OCI-LY7 (cell line): Measurements from ENCODE around the gene ZNF30. TPM values are rescaled to one million over a fixed set of nuclear protein-coding genes. Genes with fewer than 3 reads are reported as not detected.

ENCODE experiments used
- BruUV-seq: library from RNA; stranded (reverse); fragments of 400-500 nt; replicated peaks from 2 replicates; lab custom pipeline; 2021; lab: Mats Ljungman, UMichigan
- CTCF ChIA-PET: fragments of 300-600 bp; sonication (Branson Sonifier 250); formaldehyde crosslinking; loops from one replicate; lab custom pipeline; 2022; ENCODE audit warnings: antibody characterized with exemption; ENCODE audit not compliant: unreplicated experiment; lab: Charles Lee
- POLR2A ChIA-PET: fragments of 300-600 bp; sonication (Branson Sonifier 250); formaldehyde crosslinking; loops from one replicate; lab custom pipeline; 2022; ENCODE audit warnings: antibody characterized with exemption; lab: Charles Lee
- DNase-seq: peaks from one replicate; pipeline ENCODE4 v3.0.0-alpha.2; 2015; ENCODE audit warnings: low spot score
- H2AFZ ChIP-seq: fragments of 200-600 bp; sonication (generic), shearing (Covaris generic); 2 replicates; pipeline ENCODE4 v1.6.1; 2014; ENCODE audit warnings: mild to moderate bottlenecking, antibody characterized with exemption, low read length, moderate library complexity
- H3K27ac ChIP-seq: fragments of 200-600 bp; sonication (generic); 2 replicates; pipeline ENCODE4 v1.5.1; 2014; ENCODE audit warnings: mixed run types, low read depth, mild to moderate bottlenecking, moderate library complexity, low read length, inconsistent platforms; ENCODE audit not compliant: poor library complexity, severe bottlenecking
- H3K36me3 ChIP-seq: fragments of 200-600 bp; sonication (generic); 2 replicates; pipeline ENCODE4 v1.6.1; 2014; ENCODE audit warnings: mild to moderate bottlenecking, antibody characterized with exemption, low read length, moderate library complexity, mixed read lengths; ENCODE audit not compliant: insufficient read depth
- H3K4me1 ChIP-seq: fragments of 200-600 bp; sonication (generic); 2 replicates; pipeline ENCODE4 v1.5.1; 2014; ENCODE audit warnings: mild to moderate bottlenecking, low read length; ENCODE audit not compliant: insufficient read depth, poor library complexity, severe bottlenecking
- H3K4me2 ChIP-seq: fragments of 200-600 bp; sonication (generic); 2 replicates; pipeline ENCODE4 v1.6.1; 2014; ENCODE audit warnings: mild to moderate bottlenecking, low read length
- H3K4me3 ChIP-seq: fragments of 200-600 bp; sonication (generic); 2 replicates; pipeline ENCODE4 v1.5.1; 2014; ENCODE audit warnings: mild to moderate bottlenecking, low read depth, low read length; ENCODE audit not compliant: poor library complexity, severe bottlenecking
- H3K79me2 ChIP-seq: fragments of 200-600 bp; sonication (generic); 2 replicates; pipeline ENCODE4 v1.6.1; 2016; ENCODE audit warnings: low read depth, mild to moderate bottlenecking, low read length, moderate library complexity, mixed read lengths; ENCODE audit not compliant: insufficient read depth
- H3K9me2 ChIP-seq: fragments of 200-600 bp; sonication (generic); 2 replicates; pipeline ENCODE4 v1.6.1; 2016; ENCODE audit warnings: mild to moderate bottlenecking, low read length, mixed read lengths; ENCODE audit not compliant: insufficient read depth
- H3K9me3 ChIP-seq: fragments of 200-600 bp; sonication (generic); 2 replicates; pipeline ENCODE4 v1.6.1; 2014; ENCODE audit warnings: mild to moderate bottlenecking, mixed run types, low read length, mixed read lengths
- H4K20me1 ChIP-seq: fragments of 200-600 bp; sonication (generic); 2 replicates; pipeline ENCODE4 v1.6.1; 2014; ENCODE audit warnings: mild to moderate bottlenecking, antibody characterized with exemption, low read length, moderate library complexity, mixed read lengths; ENCODE audit not compliant: insufficient read depth
- CTCF ChIP-seq: fragments of 200-600 bp; sonication (generic); conservative IDR thresholded peaks from 2 replicates; pipeline ENCODE4 v1.5.1; 2014; ENCODE audit warnings: mild to moderate bottlenecking, antibody characterized with exemption, low read length, moderate library complexity, mixed read lengths
- EZH2phosphoT487 ChIP-seq: fragments of 200-600 bp; sonication (generic); IDR thresholded peaks from 2 replicates; pipeline ENCODE4 v1.6.1; 2018; ENCODE audit warnings: low read depth, borderline replicate concordance, mild to moderate bottlenecking, mixed run types, antibody characterized with exemption, low read length, moderate library complexity, mixed read lengths
- intact Hi-C: fragments of 100-400 bp; cut with micrococcal nuclease; formaldehyde crosslinking; loops from one replicate; pipeline ENCODE4 v1.10.0; 2022; ENCODE audit not compliant: unreplicated experiment
- total RNA-seq, 2 experiments: library from RNA; depleted of rRNA in 1 of 2; stranded (reverse); fragments of >200 nt in 1 of 2; shearing (Covaris generic) in 1 of 2; gene quantifications; 2 replicates each; pipeline ENCODE4 v1.2.3, GENCODE V29; 2014 to 2022

Gene ZNF30
- total RNA-seq, 2 experiments from 2014 or later = not detected

GRCh38 chr19:34972163-34972705 is 45.5 kb downstream of the ZNF30 start:
- Histone ChIP-seq H2AFZ (no peak overlapping the region), H4K20me1 (no peaks in the 10 kb centered on the region), H3K27ac (no peak overlapping the region), H3K4me1 (peaks cover 8% of the 10 kb centered on the region), H3K79me2 (no peaks in the 10 kb centered on the region), H3K9me3 (peaks cover 20% of the 10 kb centered on the region; the same call in 1 of the 2 replicates), H3K4me3 (no peak overlapping the region), H3K36me3 (no peaks in the 10 kb centered on the region), H3K9me2 (no peaks in the 10 kb centered on the region), H3K4me2 (no peak overlapping the region)
- intact Hi-C loops = loop anchor here (2.0 kb wide), 2 partner anchors 31 to 73 kb away; no protein-coding TSS in a partner anchor
- ChIA-PET CTCF (interaction anchor here (0.7 kb wide), 1 partner anchor 66 kb away, joined by 3 read pairs; no protein-coding TSS in a partner anchor), POLR2A (no interaction called here)
- BruUV-seq = no TSS peak
- TF ChIP-seq CTCF (no peak), EZH2phosphoT487 (no peak)
- DNase-seq = no peak

GRCh38 chr19:34974646-34975045 is 47.9 kb downstream of the ZNF30 start:
- no peak overlapping the region for H3K27ac ChIP-seq
- H4K20me1 ChIP-seq = no peaks in the 10 kb centered on the region
- CTCF ChIA-PET = no interaction called here
- H3K4me2 ChIP-seq = no peak overlapping the region
- H2AFZ ChIP-seq = no peak overlapping the region
- H3K4me1 ChIP-seq = peaks cover 8% of the 10 kb centered on the region
- intact Hi-C loops = no loop called here
- DNase-seq = no peak
- no peak for TF ChIP-seq EZH2phosphoT487
- no peak for TF ChIP-seq CTCF
- POLR2A ChIA-PET = interaction anchor here (1.0 kb wide), 1 partner anchor 81 kb away, joined by 3 read pairs; no protein-coding TSS in a partner anchor
- no TSS peak for BruUV-seq
- H3K79me2 ChIP-seq = no peaks in the 10 kb centered on the region
- H3K9me3 ChIP-seq = 0 out of 2 replicates have a peak, but pooled peaks cover 8% of the 10 kb centered on the region
- H3K4me3 ChIP-seq = no peak overlapping the region
- H3K36me3 ChIP-seq = no peaks in the 10 kb centered on the region
- H3K9me2 ChIP-seq = no peaks in the 10 kb centered on the region

GRCh38 chr19:34975056-34975455 is 48.4 kb downstream of the ZNF30 start:
- Histone ChIP-seq H3K9me3 (0 out of 2 replicates have a peak, but pooled peaks cover 8% of the 10 kb centered on the region), H3K4me1 (peaks cover 8% of the 10 kb centered on the region), H4K20me1 (no peaks in the 10 kb centered on the region), H3K36me3 (no peaks in the 10 kb centered on the region), H2AFZ (no peak overlapping the region), H3K4me2 (no peak overlapping the region), H3K27ac (no peak overlapping the region), H3K79me2 (no peaks in the 10 kb centered on the region), H3K4me3 (no peak overlapping the region), H3K9me2 (no peaks in the 10 kb centered on the region)
- DNase-seq = no peak
- TF ChIP-seq CTCF = no peak
- TF ChIP-seq EZH2phosphoT487 = no peak
- intact Hi-C loops = no loop called here
- ChIA-PET CTCF (no interaction called here), POLR2A (interaction anchor here (1.0 kb wide), 1 partner anchor 81 kb away, joined by 3 read pairs; no protein-coding TSS in a partner anchor)
- no TSS peak for BruUV-seq
